ENCODE measurements around the gene TMTC1.

The TMTC1 gene

DNA sequence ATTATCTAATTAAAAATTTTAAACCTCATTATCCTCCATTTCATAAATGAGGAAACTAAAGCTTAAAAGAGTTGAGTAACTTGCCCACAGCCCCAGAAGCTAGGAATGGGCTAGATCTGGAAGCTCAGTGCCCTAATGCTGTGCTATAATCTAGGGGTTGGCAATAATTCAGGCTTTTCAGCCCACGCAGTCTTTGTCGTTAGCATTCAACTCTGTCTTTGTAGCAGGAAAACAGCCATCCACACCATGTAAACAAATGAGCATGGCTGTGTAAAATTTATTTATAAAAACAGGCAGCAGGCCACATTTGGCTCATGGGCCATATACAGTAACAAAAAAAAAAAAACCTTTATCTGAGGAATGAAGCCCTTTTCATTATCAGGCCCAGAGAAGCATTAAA, 193.9 kb downstream of the TMTC1 start:
- no peak overlapping the region for H3K4me3 ChIP-seq (replicated peaks; ENCODE audit: low read depth, low read length)
- DNase-seq (ENCODE audit: extremely low read depth, low read depth), result no peak
- TF ChIP-seq, protein P1, sequence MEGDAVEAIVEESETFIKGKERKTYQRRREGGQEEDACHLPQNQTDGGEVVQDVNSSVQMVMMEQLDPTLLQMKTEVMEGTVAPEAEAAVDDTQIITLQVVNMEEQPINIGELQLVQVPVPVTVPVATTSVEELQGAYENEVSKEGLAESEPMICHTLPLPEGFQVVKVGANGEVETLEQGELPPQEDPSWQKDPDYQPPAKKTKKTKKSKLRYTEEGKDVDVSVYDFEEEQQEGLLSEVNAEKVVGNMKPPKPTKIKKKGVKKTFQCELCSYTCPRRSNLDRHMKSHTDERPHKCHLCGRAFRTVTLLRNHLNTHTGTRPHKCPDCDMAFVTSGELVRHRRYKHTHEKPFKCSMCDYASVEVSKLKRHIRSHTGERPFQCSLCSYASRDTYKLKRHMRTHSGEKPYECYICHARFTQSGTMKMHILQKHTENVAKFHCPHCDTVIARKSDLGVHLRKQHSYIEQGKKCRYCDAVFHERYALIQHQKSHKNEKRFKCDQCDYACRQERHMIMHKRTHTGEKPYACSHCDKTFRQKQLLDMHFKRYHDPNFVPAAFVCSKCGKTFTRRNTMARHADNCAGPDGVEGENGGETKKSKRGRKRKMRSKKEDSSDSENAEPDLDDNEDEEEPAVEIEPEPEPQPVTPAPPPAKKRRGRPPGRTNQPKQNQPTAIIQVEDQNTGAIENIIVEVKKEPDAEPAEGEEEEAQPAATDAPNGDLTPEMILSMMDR (IDR thresholded peaks at IDR 0.05; ENCODE audit: low read depth, low read length, missing control alignments), result no peak

DNA sequence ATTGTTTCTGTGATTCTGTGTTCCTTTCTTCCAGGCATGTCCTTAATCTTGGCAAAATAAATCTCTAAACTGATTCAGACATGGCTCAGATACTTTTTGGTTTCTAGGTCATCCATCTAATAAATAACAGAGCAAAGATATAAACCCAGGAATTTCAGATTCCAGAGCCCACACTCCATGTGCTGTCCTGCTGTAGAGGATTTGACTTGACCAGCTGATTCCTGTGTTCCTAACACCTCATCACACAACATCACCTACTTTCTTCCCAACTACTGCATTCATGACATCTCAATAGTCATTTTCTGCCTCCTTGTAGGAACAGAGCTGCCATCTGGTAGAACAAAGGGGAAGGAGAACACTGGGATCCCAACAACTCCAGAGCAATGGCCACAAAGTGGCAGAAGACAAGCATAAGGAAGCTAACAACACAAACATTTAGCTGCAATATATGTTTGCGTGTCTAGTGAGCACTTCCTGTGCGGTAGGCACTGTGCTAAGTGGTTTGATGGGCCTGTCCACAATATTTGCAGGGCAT, 194.4 kb downstream of the TMTC1 start:
- peak; percentile 17 for DNase-seq (ENCODE audit: extremely low read depth, low read depth)
- TF ChIP-seq, protein P1 (IDR thresholded peaks at IDR 0.05; ENCODE audit: low read depth, low read length, missing control alignments), result no peak
- no peak overlapping the region for H3K4me3 ChIP-seq (replicated peaks; ENCODE audit: low read depth, low read length)

- TF ChIP-seq, protein P1 (IDR thresholded peaks at IDR 0.05; ENCODE audit: low read depth, low read length, missing control alignments), result no peak
- no peak for DNase-seq (ENCODE audit: extremely low read depth, low read depth)
- H3K4me3 ChIP-seq (replicated peaks; ENCODE audit: low read depth, low read length), result no peak overlapping the region
These were observed 201.0 kb downstream of the TMTC1 start for GRCh38 chr12:29582677-29583272.

DNA sequence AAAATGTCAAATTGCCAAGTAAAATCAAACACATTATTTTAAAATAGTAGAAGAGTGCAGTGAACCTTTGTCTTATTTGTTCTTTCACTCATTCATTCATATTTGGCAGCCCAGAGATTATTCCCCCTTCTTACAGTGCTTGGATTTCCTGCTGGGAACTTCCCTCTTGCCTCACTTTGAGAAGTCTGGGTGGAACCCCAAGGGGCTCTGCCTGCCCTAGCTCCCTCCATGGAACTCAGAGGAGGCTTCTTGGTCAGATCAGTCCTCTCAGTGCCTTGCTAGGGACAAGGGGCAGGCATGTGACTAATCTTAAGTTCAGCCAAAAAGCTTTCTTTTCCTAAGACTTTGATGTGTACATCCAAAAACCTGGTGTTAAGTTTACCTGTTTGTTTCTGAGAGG, 201.6 kb downstream of the TMTC1 start:
- TF ChIP-seq, protein P1 (IDR thresholded peaks at IDR 0.05; ENCODE audit: low read depth, low read length, missing control alignments), result no peak
- H3K4me3 ChIP-seq (replicated peaks; ENCODE audit: low read depth, low read length), result no peak overlapping the region
- DNase-seq (ENCODE audit: extremely low read depth, low read depth), result no peak

- no peak for DNase-seq (ENCODE audit: extremely low read depth, low read depth)
- no peak overlapping the region for H3K4me3 ChIP-seq (replicated peaks; ENCODE audit: low read depth, low read length)
These were observed 202.1 kb downstream of the TMTC1 start for GRCh38 chr12:29581631-29582030.

DNA sequence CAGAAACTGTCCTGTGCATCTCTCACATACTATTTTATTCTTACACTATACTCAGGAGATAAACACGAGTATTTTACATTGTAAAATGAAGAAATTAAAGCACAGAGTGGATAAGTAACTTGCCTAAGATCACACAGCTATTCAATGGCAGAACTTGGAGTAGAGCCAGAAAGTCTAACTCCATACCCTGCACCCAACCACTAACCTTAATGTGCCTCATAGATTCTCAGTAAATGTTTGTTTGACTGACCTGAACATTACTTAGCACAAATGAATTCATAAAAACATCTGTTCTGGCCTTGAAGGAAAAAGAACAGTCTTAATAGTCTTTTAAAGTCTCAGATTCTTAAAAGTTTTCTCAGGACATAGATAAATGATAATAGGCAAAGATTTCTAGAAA, 202.8 kb downstream of the TMTC1 start:
- TF ChIP-seq, protein P1 (IDR thresholded peaks at IDR 0.05; ENCODE audit: low read depth, low read length, missing control alignments), result no peak
- no peak overlapping the region for H3K4me3 ChIP-seq (replicated peaks; ENCODE audit: low read depth, low read length)
- no peak for DNase-seq (ENCODE audit: extremely low read depth, low read depth)

More at GRCh38 chr12:29581631-29582030, 202.1 kb downstream of the TMTC1 start:
- TF ChIP-seq, protein P1 (IDR thresholded peaks at IDR 0.05; ENCODE audit: low read depth, low read length, missing control alignments), result no peak

DNA sequence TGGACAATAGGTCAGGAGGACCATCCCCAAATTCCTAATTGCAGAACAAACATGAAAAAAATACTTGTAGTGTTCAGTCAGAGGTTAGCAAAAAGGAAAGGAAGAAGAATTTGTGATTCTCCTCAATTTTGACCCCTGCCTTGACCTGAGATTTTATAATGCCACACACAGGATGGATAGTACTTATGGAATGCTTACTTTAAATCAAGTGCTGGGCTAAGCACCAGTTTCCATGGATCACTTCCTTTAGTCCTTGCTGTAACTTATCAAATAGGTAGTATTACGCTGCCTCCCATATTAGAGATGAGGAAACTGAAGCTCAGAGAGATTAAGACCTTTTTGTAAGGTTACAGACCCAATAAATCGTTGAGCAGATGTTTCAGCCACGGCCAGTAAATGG, 205.0 kb downstream of the TMTC1 start:
- TF ChIP-seq, protein P1 (IDR thresholded peaks at IDR 0.05; ENCODE audit: low read depth, low read length, missing control alignments), result no peak
- DNase-seq (ENCODE audit: extremely low read depth, low read depth), result no peak
- no peak overlapping the region for H3K4me3 ChIP-seq (replicated peaks; ENCODE audit: low read depth, low read length)

Measured in HFF-Myc (cell line).